HG02642 (cell line): ENCODE results near the gene TPPP3.
A peak's percentile ranks its signal among the peaks of the same experiment; 100 is the strongest.
"Not testable (repeated sequence)": the region's sequence is repeated elsewhere in the genome, so short reads cannot be mapped to it uniquely, and the experiment has no call there.

Experiments
- ATAC-seq: cut with Tn5 transposase; IDR thresholded peaks from one replicate; pipeline ENCODE4 v1.9.1; 2021; ENCODE audit warnings: mild to moderate bottlenecking; ENCODE audit not compliant: unreplicated experiment, poor library complexity

The TPPP3 gene

DNA sequence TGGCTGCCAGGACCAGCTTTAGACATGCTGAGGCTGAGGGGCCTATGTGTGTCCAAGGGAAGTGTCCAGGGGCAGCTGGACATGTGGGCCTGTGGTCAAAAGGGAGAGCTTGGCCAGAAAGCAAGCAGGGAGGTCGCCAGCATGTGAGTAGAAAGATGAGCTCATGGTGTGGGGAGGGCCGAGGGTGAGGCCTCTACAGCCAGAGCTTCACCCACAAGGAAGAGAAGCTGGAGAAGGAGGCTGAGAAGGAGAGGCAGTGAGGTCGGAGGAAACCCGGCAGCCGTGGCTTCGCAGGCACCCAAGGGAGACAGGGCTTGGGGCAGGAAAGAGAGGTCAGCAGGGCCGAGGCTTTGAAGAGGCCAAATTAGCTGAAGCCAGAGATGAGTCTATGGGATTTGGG is 33.7 kb upstream of the TPPP3 start:
- ATAC-seq: no peak

DNA sequence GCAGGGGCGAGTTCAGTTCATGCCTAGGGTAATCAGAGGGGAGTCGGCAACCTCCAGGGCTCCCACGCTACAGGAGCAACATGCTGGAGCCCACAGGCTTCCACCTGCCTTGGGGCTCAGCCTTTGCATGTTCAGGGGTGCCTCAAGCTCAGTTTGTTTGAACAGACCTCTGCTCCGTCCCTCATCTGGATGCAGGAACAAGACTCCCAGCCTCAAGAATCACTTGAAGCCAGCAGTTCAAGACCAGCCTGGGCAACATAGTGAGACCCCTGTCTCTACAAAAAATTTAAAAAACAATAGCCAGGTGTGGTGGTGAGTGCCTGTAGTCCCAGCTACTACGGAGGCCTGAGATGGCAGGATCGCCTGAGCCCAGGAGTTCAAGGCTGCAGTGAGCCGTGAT is 32.7 kb upstream of the TPPP3 start:
- ATAC-seq: no peak

DNA sequence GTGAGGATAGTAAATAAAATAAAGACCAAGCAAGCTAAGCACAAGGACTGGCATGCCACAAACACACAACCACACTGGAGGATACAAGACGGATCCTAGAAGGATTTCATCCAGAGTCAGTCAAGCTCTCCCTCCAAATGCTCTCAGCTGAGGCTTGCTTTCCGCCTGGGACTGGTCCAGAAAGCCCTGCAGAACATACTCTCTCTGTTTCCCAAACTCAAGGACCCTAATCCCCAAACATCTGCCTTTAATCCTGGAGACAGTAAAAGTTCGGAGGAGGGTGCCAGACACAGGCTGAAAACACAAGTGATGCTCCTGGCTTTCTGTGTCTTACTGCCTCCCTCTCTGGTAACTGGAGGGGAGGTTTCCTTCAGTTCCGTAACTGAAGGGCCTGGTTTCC is 32.3 kb upstream of the TPPP3 start:
- ATAC-seq: no peak

DNA sequence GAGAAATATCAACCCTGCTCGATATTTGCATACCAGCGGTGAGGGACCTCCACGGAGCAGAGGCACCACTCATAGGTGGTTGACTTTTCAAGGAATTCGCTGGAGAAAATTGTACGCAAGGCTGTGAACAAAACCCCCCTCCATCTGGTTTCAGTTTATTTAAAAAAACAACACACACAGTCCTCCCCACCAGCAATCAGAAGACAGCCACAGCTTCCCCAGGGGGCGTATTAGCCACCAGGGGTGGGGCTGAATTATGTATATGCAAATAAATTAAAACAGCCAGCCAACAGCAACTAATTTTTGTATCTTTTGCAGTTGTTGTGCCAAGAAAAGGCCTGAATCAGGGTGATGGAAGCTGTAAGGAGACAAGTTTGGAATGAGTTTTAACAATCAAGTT is 31.8 kb upstream of the TPPP3 start:
- no peak for ATAC-seq

DNA sequence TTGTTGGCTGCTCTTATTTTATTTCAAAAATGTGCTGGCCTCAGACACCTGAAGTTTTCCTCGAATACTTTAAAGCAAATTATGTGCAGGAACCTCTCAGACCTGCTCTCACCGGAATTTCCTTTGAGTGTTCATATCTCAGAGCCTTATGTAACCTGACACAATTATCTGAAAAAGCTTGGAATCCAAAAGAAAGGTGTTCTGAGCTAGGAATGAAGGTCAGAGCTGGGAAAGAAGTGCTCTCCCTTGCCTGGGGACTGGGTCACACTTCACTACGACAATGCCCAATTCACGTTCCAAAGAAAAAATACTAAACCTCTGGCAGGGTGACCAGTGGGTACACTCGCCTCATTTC is 30.9 kb upstream of the TPPP3 start:
- ATAC-seq: no peak

DNA sequence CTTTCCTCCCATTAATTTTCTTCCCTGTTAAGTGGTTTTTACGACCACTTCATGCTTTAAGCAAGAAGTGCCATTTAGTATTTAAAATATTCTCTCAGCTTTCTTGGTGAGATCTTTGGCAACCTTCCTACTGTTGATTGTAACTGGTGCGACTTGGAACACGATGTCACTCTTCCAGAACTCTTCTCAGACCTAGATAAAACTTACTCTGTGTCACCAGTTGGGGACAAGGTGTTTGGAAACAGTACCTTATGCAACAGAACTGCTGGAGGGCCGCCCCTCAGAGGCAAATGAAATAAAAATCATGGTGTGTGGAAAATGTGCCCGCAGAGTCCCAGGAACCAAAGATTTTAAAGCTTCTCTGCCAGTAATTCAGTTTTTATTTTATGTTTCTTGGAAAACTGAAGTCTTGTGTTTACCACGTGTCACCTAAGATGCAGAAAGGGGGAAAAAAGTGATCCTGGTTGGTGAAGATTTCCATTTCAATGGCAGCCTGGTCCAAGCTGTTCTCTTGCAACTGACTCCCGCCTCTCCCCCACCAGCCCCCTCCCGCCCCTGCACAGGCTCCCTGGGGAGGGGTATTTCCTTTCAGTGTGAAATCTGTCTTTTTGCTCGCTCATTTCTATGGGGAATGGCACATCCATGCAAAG is 30.4 kb upstream of the TPPP3 start:
- no peak for ATAC-seq

DNA sequence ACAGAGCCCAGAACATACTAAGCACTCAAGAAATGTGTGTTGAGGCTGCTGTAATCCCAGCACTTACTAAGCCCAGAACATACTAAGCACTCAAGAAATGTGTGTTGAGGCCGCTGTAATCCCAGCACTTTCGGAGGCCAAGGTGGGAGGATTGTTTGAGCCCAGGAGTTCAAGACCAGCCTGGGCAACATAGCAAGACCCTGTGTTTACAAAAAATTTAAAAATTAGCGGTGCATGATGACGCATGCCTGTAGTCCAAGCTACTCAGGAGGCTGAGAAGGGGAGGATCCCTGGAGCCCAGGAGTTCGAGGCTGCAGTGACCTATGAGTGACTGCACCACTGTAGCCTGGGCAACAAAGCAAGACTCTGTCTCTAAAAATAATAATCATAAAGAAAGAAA is 29.7 kb upstream of the TPPP3 start:
- ATAC-seq: no peak

DNA sequence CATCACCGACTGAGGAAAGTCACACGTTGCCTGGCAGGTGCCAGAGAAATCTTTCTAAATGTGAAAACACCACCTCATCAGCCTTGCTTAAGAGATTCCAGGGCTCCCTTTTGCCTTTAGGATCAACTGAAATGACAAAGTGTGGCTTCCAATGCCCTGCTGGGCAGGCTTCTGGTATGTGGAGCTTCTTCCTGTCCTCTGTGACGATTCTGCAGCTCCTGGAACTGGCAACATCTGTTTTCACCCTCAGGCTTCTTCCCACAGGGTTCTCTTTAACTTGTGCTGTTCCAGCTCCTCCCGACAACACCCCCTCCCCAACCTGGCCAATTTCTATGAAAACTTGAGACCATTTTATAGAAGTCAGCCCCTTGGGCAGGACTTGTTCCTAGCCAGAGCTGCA is 27.7 kb upstream of the TPPP3 start:
- ATAC-seq: no peak

DNA sequence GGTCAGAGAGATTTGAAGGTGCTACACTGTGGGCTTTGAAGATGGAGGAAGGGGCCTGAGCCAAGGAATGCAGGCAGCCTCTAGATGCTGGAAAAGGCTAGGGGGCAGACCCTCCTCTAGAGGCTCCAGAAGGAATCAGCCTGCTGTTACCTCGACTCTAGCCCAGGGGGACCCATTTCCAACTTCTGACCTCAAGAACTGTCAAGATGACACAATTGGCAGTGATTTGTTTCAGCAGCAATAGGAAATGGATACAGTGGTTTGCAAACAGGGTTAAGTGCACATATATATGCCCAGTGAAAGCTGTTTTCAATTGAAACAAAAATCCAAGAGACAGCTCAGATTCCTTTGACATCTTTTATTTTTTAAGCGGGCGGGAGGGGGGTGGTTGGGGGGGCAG is 26.6 kb upstream of the TPPP3 start:
- ATAC-seq: no peak

DNA sequence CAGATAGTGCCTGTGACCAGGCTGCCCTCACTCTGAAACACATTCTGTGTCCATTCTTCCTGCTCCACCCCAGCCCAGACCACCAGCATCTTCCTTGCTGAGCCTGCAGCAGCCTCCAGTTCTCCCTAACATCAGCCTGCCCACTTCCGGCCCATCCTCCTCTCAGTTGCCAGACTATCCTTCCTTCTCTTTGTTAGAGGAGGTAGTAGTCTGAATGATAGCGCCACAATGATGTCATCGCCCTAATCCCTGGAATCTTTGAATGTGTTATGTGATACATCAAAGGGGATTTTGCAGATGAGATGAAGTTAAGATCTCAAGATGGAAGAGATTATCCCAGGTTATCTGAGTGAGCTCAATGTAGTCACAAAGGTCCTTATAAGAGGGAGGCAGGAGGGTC is 26.2 kb upstream of the TPPP3 start:
- ATAC-seq: no peak

DNA sequence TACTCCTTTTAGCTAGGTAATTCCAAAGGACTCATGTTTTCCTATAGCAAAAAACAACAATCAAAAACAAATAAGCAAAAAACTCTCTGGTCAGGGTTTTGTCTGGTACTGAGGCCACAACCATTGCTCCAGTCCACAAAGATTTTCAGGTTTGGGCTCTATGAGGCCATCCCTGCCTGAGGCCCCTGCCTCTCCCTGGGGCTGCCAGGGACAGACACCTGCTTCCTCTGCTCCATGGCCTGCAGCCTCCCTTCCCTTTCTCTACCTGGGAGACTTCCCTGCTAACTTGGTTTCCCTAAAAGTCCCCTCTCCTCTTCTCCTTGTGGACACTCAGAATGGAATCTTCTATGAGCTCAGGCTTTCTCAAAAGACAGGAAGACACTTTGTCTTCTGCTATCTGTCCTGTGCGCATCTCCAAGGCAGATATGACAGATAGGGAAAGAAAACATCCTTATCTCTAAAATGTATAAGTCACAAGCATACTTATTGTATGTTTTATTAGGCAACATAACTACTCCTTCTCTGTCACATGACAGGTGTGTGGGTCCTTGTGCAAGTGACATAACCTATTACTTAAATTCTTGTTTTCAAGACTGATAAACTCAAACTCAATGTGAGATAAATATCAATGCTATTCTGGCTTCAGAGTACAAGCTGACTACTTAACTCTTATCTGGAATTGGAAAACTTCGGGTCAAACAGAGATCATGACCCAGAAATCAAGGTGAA is 24.2 kb upstream of the TPPP3 start:
- no peak for ATAC-seq

DNA sequence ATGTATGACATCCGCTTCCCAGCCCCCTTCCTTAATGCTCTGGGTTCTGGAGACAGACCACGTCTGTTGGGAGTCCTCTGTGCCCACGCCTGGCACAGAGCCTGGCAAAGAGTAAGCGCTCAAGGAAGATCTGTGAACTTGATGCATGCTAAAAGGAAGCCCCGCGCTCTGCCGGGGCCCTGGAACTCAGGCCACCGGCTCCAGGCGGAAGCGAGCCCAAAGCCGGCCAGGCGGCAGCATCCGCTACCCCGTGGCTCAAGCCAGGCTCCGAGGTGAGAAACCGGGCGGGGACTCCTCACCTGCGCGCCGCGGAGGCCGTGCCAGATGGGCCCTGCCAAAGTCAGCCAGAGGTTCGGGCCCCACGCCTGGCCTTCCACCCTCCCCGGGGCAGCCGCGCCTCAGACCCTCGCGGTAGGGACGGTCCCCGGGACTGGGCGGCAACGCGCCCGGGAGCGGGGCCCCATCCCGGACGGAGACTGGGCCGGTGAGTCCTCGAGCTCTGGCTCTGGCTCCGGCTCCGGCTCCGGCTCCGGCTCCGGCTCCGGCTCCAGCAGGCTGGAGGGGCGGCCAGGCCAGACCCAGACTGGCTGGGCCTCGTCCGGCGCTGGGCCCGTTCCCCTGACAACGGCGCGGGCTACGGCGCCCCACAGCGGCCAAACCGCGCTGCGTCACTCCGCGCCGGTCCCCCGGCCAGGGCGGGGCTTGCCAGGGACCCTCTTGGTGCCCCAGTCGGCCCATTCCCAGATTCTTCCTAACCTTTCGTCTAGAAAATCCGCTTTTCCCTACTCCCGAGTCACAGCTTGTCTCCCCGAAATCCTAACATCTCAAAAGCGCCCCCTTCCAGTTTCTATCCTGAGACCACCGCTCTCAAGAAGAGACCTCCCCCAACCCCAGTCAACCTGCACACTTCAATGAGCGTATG is 22.8 kb upstream of the TPPP3 start, which contains the start of gene ZDHHC1:
ZDHHC1 (minus strand) TSS at position 606 of the 922 bp plus-strand sequence. CDS start 8,702 bp downstream, outside the sequence.
- ATAC-seq: peak; percentile 73

DNA sequence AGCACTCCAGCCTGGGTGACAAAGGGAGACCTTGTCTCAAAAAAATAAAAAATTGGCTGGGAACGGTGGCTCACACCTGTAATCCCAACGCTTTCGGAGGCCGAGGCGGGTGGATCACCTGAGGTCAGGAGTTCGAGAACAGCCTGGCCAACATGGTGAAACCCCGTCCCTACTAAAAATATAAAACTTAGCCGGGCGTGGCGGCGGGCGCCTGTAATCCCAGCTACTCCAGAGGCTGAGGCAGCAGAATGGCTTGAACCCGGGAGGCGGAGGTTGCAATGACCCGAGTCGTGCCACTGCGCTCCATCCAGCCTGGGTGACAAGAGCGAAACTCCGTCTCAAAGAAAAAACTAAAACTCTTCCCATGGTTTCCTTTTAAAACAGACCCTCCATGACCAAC is 22.1 kb upstream of the TPPP3 start:
- ATAC-seq: not testable (repeated sequence)

DNA sequence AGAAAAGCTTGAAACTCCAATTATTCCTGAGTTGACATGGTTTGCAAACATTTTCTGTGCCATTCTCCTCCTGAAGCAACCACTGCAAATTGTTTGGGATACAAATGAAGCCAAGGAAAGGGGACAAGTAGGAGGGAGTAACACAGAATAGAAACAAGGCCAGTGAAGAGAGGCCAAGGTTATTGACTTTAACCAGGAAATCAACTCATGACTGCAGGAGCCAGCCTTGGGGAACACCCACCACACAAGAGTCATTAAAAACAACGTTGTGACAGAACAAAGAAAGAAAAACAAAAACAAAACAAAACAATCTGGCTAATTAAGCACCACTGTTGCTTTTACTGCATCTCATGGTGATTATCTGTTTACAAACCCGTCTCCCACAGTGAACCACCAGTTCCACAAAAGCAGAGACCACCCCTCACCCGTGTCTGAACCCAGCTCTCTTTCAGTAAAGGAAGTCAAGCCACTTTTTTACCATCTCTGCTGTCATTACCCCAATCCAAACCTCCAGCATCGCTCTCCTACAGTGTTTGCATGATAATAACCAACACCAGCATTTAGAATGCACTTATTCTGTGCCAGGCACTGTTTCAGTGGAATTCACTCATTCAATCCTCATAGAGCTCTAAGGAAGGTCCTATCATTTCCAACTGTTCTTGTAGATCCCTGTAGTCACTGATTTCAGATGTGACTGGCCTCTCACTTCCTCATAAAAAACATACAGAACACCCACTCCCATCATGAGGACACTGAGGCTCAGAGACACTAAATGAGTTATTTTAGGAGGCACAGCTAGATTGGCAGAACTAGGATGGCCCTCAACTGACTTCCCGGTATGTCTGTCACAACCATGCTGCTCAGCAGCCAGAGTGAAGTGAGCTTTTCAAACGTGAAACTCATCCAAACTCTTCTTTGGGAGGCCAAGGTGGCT is 20.9 kb upstream of the TPPP3 start:
- no peak for ATAC-seq

DNA sequence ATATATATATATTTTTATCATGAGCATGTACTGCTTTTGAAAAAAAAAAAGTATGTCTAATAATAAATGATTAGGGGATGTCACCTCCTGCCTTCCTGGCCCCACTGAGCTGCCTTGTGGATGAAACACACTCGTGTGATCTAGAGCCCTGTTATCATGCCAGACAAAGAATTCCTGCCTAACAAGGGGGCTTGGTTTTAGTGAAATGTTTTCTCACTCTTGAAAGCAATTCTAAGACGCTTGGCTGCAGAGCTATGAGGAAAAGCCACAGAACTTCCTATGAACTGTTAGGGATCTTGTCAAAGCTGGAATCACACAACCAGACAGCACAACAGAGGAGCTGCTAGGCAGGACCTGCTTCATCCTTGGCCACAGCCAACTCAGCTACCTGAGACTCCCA is 19.0 kb upstream of the TPPP3 start:
- no peak for ATAC-seq

DNA sequence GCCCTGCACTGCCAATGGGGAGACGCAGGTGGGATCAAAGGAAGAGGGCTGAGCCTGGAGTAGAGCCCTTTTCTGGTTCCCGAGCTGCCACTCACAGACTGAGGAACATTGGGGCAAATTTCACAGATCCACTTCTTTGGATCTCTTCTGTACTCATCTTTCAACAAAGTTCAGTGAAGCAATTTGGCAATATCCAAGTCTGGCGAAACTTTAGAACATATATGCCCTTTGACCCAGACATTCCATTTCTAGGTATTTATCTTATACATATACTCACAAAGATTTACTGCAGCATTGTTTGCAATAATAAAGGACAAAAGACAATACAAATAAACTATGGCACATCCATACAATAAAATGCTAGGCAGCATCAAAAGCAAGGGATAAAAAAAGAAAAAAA is 18.0 kb upstream of the TPPP3 start:
- no peak for ATAC-seq

DNA sequence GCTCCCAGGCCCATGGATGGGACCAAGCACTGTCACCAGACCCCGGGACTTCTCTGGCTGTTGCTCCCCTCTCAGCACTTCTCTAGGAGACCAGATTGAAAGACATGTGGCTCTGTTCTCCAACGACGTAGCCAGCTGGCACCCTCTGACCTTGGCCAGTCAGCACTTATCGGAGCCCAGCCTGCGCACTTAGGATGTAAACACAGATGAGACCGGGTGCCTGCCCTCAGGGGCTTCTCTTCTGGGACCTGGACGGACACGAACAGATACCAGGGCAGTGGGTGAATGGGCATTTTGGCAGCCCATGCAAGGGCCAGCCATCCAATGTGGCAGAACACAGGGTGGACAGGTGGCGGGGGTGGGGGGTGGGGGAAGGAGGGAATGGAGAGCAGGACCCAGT is 16.3 kb upstream of the TPPP3 start:
- no peak for ATAC-seq

DNA sequence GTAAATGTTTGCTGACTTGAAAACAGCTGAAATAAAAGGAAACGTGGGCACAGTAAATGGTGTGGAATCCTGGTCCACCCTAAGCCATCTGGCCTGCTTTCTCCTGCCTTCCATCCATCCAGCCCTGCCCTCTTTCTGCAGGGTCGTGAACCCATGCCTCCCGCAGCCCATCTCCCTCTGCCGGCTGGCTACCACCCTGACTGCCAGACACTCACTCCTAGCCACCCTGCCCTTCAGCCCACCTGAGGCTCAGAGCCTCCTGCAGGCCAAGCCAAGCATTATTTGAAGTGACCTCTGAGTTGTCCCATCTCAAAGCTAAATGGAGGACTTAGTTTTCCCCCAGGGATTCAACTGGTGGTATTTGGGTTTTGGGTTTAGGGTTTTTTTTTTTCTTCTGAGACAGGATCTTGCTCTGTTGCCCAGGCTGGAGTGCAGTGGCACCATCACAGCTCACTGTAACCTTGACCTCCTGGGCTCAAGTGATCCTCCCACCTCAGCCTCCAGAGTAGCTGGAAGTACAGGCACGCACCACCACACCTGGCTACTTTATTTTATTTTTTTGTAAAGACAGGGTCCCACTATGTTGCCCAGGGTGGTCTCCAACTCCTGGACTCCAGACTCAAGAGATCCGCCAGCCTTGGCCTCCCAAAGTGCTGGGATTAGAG is 14.6 kb upstream of the TPPP3 start:
- no peak for ATAC-seq

DNA sequence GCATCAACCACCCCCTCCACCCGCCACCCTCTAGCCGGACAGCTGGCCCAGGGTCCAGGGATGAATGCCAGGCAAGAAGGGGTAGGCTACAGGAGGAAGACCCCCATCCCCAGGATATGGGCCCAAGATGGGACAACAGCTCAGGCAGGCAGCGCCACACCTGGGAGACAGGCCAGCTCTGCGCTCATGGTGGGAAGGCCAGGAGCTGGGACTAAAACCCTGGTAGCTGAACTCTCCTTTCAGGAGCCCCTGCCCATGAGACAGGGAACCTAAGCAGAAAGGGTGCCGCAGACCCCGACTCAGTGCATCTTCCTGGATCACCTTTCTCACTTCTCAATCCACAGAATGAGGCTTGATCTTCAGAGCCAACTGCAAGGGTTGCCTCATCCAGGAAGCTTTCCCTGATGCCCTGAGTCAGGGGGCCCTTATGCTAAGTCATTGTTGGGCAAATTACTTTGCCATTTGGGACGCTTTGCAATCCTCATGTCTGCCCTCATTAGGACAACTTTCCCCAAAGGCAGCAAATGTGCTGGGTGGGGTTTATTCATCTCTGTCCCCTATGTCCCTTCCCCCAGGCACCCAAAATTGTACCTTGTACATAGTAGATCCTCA is 14.0 kb upstream of the TPPP3 start:
- ATAC-seq: no peak
